Activated CD4-positive, CD25-positive, alpha-beta regulatory T cell treated with anti-CD3 and anti-CD28 coated beads, Interleukin-2, amount 50 U/mL, for 72 hours (primary cell): Measurements from ENCODE around the gene ZNRF4.
"Not testable (repeated sequence)": the region's sequence is repeated elsewhere in the genome, so short reads cannot be mapped to it uniquely, and the experiment has no call there.

Experiments
- DNase-seq: peaks from one replicate; pipeline ENCODE4 v3.0.0; 2021

The ZNRF4 gene

DNA sequence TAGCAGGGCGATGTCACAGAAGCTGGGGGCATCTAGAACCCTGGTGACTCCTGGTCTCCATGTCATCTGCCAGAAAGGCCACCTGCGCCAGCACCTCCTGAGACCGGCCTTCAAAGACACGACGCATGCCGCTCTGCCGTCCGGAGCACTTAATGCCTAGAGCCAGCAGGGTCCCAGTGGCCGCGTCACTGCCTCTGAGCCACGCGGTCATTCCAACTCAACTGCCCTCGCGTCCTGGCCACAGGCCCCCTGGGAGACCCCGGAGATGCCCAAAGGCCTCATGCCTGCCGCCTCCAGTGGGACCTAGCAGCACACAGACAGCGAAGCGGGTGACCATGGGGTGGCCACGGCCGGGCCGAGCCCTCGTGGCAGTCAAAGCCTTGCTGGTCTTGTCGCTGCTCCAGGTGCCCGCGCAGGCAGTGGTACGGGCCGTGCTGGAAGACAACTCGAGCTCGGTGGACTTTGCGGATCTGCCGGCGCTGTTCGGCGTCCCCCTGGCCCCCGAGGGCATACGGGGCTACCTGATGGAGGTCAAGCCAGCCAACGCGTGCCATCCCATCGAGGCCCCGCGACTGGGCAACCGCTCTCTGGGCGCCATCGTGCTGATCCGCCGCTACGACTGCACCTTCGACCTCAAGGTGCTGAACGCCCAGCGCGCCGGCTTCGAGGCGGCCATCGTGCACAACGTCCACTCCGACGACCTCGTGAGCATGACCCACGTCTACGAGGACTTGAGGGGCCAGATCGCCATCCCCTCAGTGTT lies at the start of gene ZNRF4:
ZNRF4 (plus strand) TSS at position 51 of the 763 bp plus-strand sequence; CDS start at position 126, 75 bp downstream.
- DNase-seq = no peak

GRCh38 chr19:5406198-5406597 lies 49.0 kb upstream of the ZNRF4 start:
- not testable (repeated sequence) for DNase-seq

DNA sequence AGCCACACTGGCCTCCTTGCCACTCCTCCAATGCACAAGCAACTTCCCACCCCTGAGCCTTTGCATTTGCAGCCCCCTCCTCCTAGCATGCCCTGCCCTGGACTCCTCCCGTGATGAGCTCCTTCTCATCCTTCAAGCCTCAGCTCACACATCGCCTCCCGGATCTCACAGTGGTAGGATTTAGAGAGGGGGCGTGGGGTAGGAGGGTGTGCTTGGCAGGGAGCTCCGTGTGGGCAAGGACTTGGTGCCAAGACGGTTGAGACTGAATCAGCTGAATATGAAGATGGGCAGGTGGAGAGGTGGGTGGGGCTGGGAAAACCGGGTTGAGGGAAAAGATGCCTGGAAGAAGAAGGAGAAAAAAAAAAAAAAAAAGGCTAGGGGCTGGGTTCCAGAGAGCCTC lies 48.4 kb upstream of the ZNRF4 start:
- no peak for DNase-seq

GRCh38 chr19:5407356-5407755 lies 47.9 kb upstream of the ZNRF4 start:
- DNase-seq = no peak

GRCh38 chr19:5417495-5418436 lies 37.5 kb upstream of the ZNRF4 start:
- DNase-seq = no peak

DNA sequence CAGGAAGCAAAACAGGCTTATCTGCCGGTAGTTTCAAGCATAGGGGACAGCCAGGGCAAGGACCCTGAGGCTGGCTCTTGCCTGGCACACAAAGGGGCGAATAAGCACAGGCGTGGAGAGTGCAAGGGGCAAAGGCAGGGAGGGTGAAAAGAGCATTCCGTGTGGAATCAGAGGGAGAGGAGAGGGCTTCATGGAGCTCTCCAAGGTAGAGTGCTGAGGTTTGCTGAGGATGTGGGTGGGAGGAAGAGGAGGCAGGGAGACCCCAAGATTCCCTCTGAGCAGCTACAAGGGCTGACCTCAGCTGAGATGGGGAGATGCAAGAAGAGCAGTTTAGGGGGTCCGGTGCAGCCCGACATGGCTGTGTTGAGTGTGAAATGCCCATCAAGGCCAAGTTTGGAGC lies 36.5 kb upstream of the ZNRF4 start:
- DNase-seq = no peak

DNA sequence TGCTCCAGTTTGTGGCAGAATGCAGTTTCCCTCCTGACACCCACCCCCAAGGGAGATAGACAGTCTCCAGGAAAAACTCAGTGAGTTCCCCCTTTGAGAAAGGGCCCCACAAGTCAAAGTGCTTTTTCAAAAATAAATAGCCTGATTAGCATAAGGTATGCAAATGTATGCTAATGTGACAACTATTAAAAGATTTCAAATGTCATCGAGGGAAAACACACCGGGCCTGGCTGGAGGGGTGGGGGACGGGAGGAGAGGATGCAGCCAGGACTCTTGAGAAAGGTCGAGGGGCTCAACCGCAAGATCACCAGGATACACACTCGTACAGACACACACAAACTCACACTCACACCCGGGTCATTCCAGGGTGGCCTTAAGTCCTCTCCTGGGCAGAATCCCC lies 34.3 kb upstream of the ZNRF4 start:
- DNase-seq = no peak

- no peak for DNase-seq
Measured at GRCh38 chr19:5423567-5424125, 31.6 kb upstream of the ZNRF4 start.

GRCh38 chr19:5424192-5424973 lies 30.8 kb upstream of the ZNRF4 start:
- DNase-seq = no peak

DNA sequence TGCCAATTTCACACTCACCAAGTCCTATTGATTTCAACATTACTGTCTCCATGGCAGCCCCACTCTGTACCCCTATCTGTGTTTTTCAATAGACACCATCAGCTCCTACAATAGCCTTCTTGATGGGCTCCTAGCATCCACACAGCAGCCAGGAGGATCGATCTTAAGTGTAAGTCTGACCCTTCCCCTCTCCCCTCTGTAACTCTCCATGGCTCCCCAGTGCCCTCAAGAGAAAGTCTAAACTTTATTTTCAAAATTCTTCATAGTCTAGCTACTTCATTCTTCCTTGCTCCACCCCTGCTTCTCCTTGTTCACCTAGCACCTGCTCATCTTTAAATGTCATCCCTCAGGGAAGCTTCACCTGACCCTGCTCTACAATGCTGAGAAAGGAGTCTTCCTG lies 30.0 kb upstream of the ZNRF4 start:
- DNase-seq = no peak

GRCh38 chr19:5430237-5430636 lies 25.0 kb upstream of the ZNRF4 start:
- no peak for DNase-seq

DNA sequence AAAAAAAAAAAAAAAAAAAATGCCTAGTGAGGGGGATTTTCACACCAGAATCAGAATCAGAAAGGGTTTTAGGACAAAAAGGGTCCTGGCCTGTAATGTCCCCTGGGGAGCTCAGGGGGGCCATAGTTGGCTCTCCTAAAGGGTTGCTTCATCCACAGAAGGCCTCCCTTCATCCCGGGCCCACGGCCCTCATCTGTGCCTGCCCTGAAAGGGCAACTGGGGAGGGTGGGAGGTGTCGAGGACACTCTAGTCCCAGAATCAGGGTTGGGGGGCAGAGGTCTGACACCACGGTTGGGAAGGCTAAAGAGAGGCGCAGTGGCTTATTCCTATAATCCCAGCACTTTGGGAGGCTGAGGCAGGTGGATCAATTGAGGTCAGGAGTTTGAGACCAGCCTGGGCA lies 22.5 kb upstream of the ZNRF4 start:
- DNase-seq = no peak

DNA sequence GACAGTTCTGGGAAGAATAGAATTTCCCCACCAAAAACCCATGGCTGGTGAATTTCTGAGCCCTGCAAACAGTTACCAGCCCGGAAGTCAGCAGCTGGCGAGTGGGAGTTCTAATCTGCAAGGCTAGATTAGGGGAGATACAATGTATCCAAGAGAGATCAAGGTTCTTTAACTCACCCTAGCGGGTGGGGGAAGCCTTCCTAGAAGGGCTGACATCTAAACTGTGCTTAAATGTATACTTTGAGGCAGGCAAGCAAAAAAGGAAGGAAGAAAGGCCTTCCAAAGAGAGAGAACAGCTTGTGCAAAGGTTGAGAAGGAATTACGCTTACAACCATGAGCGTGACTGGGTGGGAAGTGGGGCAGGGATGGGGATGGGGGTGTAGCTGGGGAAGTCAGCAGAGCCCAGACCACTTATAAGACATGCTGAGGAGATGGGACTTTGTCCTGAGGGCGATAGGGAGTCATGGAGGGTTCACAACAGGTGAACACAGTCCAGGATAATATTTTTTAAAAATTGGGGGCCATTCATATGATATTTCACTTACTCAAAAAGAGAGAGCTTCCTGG lies 20.8 kb upstream of the ZNRF4 start:
- DNase-seq = no peak

DNA sequence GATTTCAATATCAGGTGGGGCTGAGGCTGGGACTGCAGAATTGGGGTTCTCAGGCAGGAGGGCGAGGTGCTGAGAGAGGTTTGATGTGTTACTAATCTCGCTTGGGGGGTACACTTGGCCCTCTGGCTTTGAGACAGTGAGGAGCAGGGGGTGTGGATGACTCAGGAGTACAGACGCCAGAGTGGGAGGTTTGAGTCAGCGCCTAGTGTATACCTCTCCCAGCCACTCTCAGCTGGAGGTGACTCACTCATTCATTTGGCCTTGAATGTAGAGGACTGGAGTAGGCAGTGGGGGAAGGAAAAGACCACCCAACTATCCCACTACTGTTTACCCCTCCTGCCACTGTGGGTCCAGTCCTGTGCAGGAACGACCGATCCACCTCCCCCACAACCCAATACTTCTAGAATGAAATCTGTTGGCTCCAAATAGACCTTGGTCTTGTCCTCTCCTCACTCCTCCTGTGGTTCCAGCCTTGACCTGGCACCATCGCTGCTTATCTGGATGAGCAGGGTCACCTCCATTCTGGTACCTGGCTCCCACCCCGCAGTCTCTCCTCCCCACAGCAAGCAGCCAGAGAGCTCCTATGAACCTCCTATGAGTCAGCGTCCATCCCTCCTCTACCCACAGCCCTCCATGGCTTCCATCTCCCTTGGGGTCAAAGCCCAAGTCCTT lies 20.1 kb upstream of the ZNRF4 start:
- DNase-seq = no peak

GRCh38 chr19:5435642-5436017 lies 19.6 kb upstream of the ZNRF4 start:
- no peak for DNase-seq

- no peak for DNase-seq
Measured at GRCh38 chr19:5436106-5436947, 18.9 kb upstream of the ZNRF4 start.

DNA sequence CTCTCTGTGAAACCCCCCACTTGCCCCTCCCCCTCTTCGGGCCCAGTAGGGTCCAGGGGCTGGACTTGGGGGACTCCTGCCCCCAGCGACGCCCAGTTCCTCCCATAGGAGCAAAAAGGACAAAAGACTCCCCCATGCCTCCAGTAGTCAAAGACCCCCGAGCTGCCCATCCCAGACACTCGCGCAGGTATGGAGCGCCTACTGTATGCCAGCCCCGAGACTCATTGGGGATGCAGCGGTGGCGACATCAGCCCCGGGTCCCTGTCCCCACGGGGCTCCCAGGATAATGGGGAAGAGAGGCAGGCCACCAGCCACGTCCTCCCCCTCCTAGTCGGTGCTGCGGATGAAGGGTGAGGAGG lies 18.3 kb upstream of the ZNRF4 start:
- no peak for DNase-seq

DNA sequence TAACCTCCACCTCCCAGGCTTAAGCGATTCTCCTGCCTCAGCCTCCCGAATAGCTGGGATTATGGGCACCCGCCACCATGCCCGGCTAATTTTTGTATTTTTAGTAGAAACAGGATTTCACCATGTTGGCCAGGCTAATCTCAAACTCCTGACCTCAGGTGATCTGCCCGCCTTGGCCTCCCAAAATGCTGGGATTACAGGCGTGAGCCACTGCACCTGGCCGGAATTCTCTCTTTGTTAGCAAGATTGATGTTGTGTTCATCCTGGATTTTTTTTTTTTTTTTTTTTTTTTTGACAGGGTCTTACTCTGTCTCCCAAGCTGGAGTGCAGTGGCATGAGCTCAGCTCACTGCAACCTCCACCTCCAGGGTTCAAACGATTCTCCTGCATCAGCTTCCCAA lies 16.5 kb upstream of the ZNRF4 start:
- not testable (repeated sequence) for DNase-seq

DNA sequence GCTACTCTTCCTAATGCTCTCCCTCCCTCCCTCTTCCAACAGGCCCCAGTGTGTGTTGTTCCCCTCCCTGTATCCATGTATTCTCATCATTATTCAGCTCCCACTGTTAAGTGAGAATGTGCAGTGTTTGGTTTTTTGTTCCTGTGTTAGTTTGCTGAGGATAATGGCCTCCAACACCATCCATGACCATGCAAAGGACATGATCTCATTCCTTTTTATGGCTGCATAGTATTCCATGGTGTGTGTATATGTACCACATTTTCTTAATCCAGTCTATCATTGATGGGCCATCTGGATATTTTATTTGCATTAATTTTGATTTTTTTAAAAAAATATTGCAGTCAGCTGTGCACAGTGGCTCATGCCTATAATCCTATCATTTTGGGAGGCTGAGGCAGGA lies 15.8 kb upstream of the ZNRF4 start:
- no peak for DNase-seq

GRCh38 chr19:5440299-5440698 lies 14.9 kb upstream of the ZNRF4 start:
- DNase-seq = no peak

- no peak for DNase-seq
Measured at GRCh38 chr19:5443723-5444122, 11.5 kb upstream of the ZNRF4 start.
